Measurements from ENCODE around the gene ZNF497. TPM values are rescaled to one million over a fixed set of nuclear protein-coding genes. Genes with fewer than 3 reads are reported as not detected.
"Not testable (repeated sequence)": the region's sequence is repeated elsewhere in the genome, so short reads cannot be mapped to it uniquely, and the experiment has no call there.

ZNF497 gene
- total and polyA plus RNA-seq, 10 donors: 0.44 to 3.0 (median 1.0) TPM

- H3K4me1 ChIP-seq: peaks cover 1 to 58% (median 37%) of the 10 kb centered on the region in 6 donors
- TF ChIP-seq POLR2AphosphoS5 (IDR thresholded peaks at IDR 0.05) (no peak), CTCF (IDR thresholded peaks at IDR 0.05 in 8 of 11, conservative IDR thresholded peaks at IDR 0.05 in 3 of 11) (no peak), POLR2A (IDR thresholded peaks at IDR 0.05) (no peak)
- H3K4me3 ChIP-seq: no peak overlapping the region
- no peaks in the 10 kb centered on the region for H3K9me3 ChIP-seq
- peaks cover 0 to 24% (median 3%) of the 10 kb centered on the region in 6 donors for H3K36me3 ChIP-seq
- intact Hi-C loops (cut with DNase I; ENCODE audit: low total_unique reads): no loop called here
- DNase-seq: no peak
- WGBS, 5 donors: 76 to 91% (median 87%) methylated on average over 34 of the region's 34 CpGs
- no peak overlapping the region for H3K27ac ChIP-seq
- peaks cover 0 to 58% (median 2%) of the 10 kb centered on the region in 7 donors for H3K27me3 ChIP-seq (replicated peaks in 1 of 7)
These were observed 11.5 kb downstream of the ZNF497 start for GRCh38 chr19:58350871-58351557.

GRCh38 chr19:58350001-58350861 is 12.3 kb downstream of the ZNF497 start:
- DNase-seq: no peak
- peak overlapping the region in 5 of 8 donors; percentile 3 to 43 (median 15) for H3K4me3 ChIP-seq
- 29 to 78% (median 55%) methylated on average over 45 to 84 of the region's 84 CpGs for WGBS, 5 donors

GRCh38 chr19:58349590-58349989 is 13.0 kb downstream of the ZNF497 start:
- DNase-seq: peak; percentile 20
- Histone ChIP-seq H3K36me3 (peaks cover 0 to 24% (median 3%) of the 10 kb centered on the region in 6 donors), H3K27me3 (replicated peaks in 1 of 7) (peaks cover 0 to 51% (median 2%) of the 10 kb centered on the region in 7 donors), H3K4me3 (peak overlapping the region in 3 of 8 donors; percentile 4 to 43 (median 18)), H3K4me1 (peaks cover 0 to 53% (median 32%) of the 10 kb centered on the region in 6 donors), H3K27ac (no peak overlapping the region), H3K9me3 (no peaks in the 10 kb centered on the region)
- 48 to 62% (median 55%) methylated on average over 8 of the region's 8 CpGs for WGBS, 5 donors
- intact Hi-C loops (cut with DNase I; ENCODE audit: low total_unique reads): no loop called here
- no peak for TF ChIP-seq POLR2A (IDR thresholded peaks at IDR 0.05)
- TF ChIP-seq POLR2AphosphoS5 (IDR thresholded peaks at IDR 0.05): no peak
- no peak for TF ChIP-seq CTCF (IDR thresholded peaks at IDR 0.05 in 8 of 11, conservative IDR thresholded peaks at IDR 0.05 in 3 of 11)

More at GRCh38 chr19:58350001-58350861, 12.3 kb downstream of the ZNF497 start:
- TF ChIP-seq CTCF (IDR thresholded peaks at IDR 0.05 in 8 of 11, conservative IDR thresholded peaks at IDR 0.05 in 3 of 11) (no peak), POLR2AphosphoS5 (IDR thresholded peaks at IDR 0.05) (peak in 1 of 3 donors; percentile 10), POLR2A (IDR thresholded peaks at IDR 0.05) (no peak)
- H3K9me3 ChIP-seq: no peaks in the 10 kb centered on the region
- H3K27ac ChIP-seq: no peak overlapping the region
- H3K36me3 ChIP-seq: peaks cover 0 to 24% (median 3%) of the 10 kb centered on the region in 6 donors
- intact Hi-C loops (cut with DNase I; ENCODE audit: low total_unique reads): no loop called here
- peaks cover 0 to 54% (median 33%) of the 10 kb centered on the region in 6 donors for H3K4me1 ChIP-seq
- peaks cover 0 to 53% (median 2%) of the 10 kb centered on the region in 7 donors for H3K27me3 ChIP-seq (replicated peaks in 1 of 7)

- H3K27me3 ChIP-seq (replicated peaks in 1 of 7): peaks cover 0 to 51% (median 2%) of the 10 kb centered on the region in 7 donors
- H3K36me3 ChIP-seq: peaks cover 0 to 21% (median 3%) of the 10 kb centered on the region in 6 donors
- DNase-seq; H3K9me3 ChIP-seq; intact Hi-C loops (cut with DNase I; ENCODE audit: low total_unique reads): not testable (repeated sequence)
- H3K4me3 ChIP-seq: peak overlapping the region; percentile 31 to 76 (median 64)
- 18 to 32% (median 29%) methylated on average over 12 of the region's 12 CpGs for WGBS, 5 donors
- peak overlapping the region in 7 of 8 donors; percentile 29 to 87 (median 82) for H3K27ac ChIP-seq
- peaks cover 0 to 53% (median 32%) of the 10 kb centered on the region in 6 donors for H3K4me1 ChIP-seq
These were observed 14.5 kb downstream of the ZNF497 start for GRCh38 chr19:58348080-58348479.
